AG10803 (cell line): Measurements from ENCODE around the gene COA8.

ENCODE experiments used
- DNase-seq: peaks from one replicate; pipeline ENCODE4 v3.0.0; 2010; ENCODE audit warnings: low read depth
- H3K4me3 ChIP-seq: 2 replicates; pipeline ENCODE4 v1.5.1; 2011; ENCODE audit warnings: mild to moderate bottlenecking, low read length, control low read depth
- CTCF ChIP-seq: conservative IDR thresholded peaks from 2 replicates; pipeline ENCODE4 v1.5.1; 2011; ENCODE audit warnings: mild to moderate bottlenecking, low read length, control low read depth, inconsistent platforms

Gene COA8

GRCh38 chr14:103550451-103551337 lies 12.1 kb upstream of the COA8 start:
- no peak for DNase-seq
- no peak overlapping the region; the same call in 1 of the 2 replicates for H3K4me3 ChIP-seq
- TF ChIP-seq CTCF, result no peak

- peak overlapping the region; percentile 35 for H3K4me3 ChIP-seq
These were observed 11.4 kb upstream of the COA8 start for GRCh38 chr14:103551338-103551762.

GRCh38 chr14:103552011-103552845 lies 10.5 kb upstream of the COA8 start:
- peak; percentile 86 for DNase-seq
- no peak for TF ChIP-seq CTCF
- H3K4me3 ChIP-seq, result peak overlapping the region; percentile 35

More at GRCh38 chr14:103551338-103551762, 11.4 kb upstream of the COA8 start:
- no peak for TF ChIP-seq CTCF
- peak; percentile 52 for DNase-seq

- no peak for TF ChIP-seq CTCF
- H3K4me3 ChIP-seq, result no peak overlapping the region
- DNase-seq, result no peak
These were observed 9.9 kb upstream of the COA8 start for GRCh38 chr14:103552846-103553210.

GRCh38 chr14:103555559-103556337 lies 7.0 kb upstream of the COA8 start:
- no peak for TF ChIP-seq CTCF
- no peak overlapping the region for H3K4me3 ChIP-seq
- no peak for DNase-seq

DNA sequence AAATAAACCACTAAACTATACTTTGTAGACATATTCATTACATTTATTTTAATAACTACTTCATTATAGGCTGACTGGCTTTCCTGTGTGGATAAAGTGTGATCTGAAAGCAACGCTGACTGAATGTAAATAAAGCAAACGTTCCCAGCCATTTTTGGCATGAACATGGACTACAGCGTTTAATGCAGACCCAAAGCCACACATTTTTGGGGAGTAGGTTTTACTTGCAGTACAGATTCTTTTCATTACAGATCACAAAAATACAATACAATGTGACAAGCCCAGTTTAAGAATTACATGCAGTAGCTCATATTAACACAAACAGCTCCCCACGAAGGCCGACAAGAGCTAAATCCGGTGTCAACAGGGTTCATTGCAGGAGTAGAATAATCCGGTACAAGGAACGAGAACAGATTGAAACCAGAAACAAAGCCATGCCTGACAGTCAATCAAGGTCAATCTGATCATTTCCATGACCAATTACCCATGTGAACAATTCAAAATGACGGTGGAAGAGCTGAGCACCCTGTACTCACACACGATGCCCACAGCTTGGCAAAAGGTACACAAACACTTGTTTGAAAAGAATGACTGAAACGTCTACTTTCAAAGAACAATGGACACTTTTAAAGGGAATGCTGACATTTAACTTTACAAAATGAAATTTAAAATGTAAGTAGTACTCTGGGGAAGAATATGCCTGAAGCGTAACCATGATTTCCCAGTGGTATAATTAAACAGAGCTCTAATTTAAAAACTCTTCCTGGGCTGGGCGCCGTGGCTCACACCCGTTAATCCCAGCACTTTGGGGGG lies 5.6 kb upstream of the COA8 start:
- TF ChIP-seq CTCF, result no peak
- DNase-seq, result no peak
- no peak overlapping the region for H3K4me3 ChIP-seq
